Hematopoietic multipotent progenitor cell treated with erythropoietin and hydrocortisone succinate and interleukin-3 and kit ligand, for 15 days (in vitro differentiated cells): Measurements from ENCODE around the gene CAMLG.

Experiments
- DNase-seq: peaks from one replicate; pipeline ENCODE4 v3.0.0-alpha.2; 2015; ENCODE audit warnings: low spot score

Gene CAMLG

DNA sequence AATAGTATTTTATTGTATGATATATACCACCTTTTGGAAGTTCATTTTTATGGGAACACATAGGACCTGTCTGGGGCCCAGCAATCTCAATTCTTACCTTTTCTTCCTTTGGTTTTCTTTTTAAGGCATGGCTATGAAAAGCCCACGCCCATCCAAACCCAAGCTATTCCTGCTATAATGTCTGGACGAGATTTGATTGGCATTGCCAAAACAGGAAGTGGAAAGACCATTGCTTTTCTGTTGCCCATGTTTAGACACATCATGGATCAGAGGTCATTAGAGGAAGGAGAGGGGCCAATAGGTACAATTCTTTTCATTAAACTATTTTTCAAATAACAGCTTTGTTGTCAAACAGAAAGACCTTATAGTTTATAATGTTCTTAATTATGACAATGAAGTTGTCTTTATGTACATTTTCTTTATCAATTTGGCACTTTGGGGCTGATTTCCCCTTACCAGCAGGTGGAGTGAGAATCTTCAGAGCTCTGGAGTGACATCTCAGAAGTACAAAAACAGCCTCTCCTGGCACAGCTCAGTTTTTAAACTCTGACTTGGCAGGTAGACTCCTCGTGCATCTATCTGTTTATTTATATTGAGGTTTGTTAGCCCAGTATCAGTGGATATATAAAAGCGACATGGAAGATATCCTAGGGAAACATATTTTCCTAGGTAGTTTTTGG lies 46.0 kb downstream of the CAMLG start:
- peak; percentile 33 for DNase-seq

DNA sequence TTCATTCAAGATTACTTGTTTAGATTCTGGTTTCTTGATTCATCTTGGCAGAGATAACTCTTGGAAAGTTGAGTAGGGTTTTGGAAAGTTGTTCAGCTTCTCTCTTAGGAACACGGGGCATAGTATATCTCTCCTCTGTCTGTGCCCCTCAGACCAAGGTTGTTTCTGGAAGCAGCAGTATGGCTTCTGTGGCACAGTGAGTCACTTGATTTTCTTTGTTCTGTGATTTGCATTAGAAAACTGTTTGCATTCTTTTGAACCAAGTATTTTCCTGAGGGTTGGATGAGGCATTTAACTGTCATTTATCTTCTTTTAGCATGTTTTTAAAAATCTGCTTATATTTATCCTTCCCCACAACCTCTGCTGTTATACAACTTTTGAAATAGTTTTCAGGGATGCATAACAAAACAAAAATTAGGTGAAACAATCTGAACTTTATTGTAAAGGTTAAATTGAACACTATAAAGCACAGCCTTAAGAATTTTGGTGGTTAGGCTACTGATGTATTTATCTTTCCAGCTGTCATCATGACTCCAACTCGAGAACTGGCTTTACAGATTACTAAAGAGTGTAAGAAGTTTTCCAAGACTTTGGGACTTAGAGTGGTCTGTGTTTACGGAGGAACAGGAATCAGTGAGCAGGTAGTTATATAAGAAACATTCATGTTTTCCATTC lies 46.7 kb downstream of the CAMLG start:
- no peak for DNase-seq

DNA sequence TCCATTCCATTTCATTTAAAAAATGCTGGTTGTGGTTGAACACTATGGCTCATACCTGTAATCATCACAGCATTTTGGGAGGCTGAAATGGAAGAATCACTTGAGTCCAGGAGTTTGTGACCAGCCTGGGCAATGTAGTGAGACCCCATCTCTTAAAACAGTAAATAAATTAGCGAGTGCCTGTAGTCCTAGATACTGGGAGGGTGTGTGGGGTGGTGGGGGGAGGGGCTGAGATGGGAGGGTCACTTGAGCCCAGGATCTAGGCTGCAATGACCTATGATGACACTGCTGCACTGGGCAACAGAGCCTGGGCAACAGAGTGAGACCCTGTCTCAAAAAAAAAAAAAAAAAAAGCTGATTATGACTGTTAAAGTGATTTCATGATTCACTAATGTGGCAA lies 49.3 kb downstream of the CAMLG start:
- no peak for DNase-seq

DNA sequence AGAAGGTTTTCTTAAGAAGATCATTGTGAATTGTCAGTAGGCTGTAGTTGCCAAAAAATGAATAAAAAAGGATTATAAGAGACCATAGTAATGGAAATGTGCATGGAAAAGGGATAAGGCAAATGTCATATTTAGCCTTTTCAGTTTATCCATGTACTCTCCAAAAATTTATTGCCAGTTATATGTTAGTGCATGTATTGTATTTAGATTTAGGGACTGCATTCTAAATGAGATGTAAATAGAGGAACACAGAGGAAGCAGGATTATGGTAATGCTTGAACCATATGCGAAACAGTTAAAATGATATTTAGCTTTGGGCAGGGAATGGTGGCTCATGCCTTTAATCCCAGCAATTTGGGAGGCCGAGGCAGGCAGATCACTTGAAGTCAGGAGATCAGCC lies 53.2 kb downstream of the CAMLG start:
- DNase-seq: no peak

DNA sequence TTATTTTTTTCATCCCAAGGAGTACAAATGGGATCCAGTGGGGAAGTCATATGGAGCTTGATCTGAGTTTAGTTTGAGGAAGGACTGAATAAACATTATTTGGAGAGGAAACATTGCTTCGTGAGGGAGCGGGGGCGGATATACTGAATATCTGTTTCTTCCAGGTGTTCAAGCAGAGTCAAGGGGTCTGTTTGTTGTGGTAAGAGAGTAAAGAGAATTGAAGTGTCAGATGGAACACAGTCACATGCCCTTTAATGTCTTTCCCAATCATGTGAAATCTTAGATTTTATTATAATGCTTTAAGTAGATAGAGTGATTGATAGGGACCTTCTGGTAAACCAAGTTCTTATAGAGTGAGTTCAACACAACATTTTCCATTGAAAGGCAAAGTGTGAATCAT lies 53.9 kb downstream of the CAMLG start:
- DNase-seq: no peak

DNA sequence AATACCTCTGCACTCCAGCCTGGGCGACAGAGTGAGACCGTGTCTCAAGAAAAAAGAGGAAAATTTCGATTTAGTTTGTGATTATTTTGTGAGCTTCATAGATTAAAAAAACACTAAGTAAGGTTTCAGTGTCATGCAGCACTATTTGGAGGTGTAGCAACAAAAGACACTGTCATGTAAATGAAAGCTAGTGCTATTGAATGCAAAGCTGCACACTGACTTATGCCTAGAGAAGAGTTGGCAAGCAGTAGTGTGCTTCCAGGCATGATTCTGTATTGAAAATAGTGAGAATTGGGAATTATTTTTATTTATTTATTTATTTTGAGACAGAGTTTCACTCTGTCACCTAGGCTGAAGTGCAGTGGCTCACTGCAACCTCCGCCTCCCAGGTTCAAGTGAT lies 54.8 kb downstream of the CAMLG start:
- DNase-seq: no peak

DNA sequence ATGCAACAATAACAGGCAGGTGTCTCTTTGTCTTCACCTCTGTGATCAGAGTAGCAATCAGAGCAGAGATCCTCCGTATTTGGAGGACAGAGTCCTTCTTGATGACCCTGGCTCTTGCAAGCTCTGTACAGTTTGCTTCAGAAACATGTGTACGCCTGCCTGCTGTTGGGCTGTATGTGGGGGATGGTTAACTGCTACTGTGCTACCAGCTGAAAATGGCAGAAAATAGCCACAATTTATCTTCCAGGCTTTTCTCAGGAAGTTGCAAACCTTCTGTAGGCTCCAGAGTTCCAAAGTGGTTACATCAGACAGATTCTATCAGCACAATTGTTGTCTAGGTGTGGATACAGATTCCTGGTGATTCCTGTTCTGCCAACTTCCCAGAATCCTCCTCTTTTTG lies 55.7 kb downstream of the CAMLG start:
- no peak for DNase-seq

DNA sequence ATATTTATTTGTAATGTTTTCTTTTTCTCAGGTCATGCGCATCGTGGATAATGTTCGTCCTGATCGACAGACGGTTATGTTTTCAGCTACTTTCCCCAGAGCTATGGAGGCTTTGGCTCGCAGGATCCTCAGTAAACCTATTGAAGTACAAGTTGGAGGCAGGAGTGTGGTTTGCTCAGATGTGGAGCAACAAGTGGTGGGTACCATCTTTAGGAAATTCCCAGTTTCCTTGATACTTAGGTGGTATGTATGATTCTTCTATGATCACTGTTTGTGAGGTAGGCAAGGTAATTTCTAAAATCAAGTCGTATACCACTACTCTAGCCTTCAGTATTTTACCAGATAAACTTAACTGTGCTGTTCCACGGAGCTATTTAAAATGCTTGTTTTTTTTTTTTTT lies 56.5 kb downstream of the CAMLG start:
- DNase-seq: no peak

DNA sequence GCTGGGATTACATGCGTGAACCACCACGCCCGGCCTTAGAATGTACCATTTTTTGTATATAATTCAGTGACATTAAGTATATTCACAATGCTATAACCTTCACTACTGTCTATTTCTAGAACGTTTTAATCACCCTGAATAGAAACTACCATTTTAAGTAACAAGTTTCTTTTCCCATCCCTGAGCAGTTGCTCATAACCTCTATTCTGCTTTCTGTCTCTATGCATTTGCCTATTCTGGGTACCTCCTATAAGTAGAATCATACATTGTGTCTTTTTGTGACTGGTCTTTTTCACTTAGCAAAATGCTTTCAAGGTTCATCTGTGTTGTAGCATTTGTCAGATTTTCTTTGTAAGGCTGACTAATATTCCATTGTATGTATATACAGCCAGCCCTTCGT lies 60.1 kb downstream of the CAMLG start:
- DNase-seq: no peak
